ENCODE data around the gene DENND1A.
A peak's percentile ranks its signal among the peaks of the same experiment; 100 is the strongest.
"Not testable (repeated sequence)": the region's sequence is repeated elsewhere in the genome, so short reads cannot be mapped to it uniquely, and the experiment has no call there.

Gene DENND1A

GRCh38 chr9:123911024-123911423 is 18.9 kb downstream of the DENND1A start:
- H4K91ac ChIP-seq (ENCODE audit: low read depth, low read length, poor library complexity), result no peak overlapping the region
- no peak overlapping the region for H2AK5ac ChIP-seq (ENCODE audit: low read depth, low read length)
- no peak overlapping the region for H3K4me3 ChIP-seq (ENCODE audit: low read length in 2 of 2)
- no peak overlapping the region for H3K4ac ChIP-seq (ENCODE audit: low read length)
- WGBS, 2 donors (ENCODE audit: extremely low coverage in 2 of 2, insufficient read length in 2 of 2, insufficient replicate concordance in 1 of 2), result no CpG with 5 or more reads among the region's 1 CpG
- no peaks in the 10 kb centered on the region for H3K4me1 ChIP-seq (ENCODE audit: control insufficient read depth in 2 of 2, insufficient read depth in 1 of 2, low read depth in 1 of 2, low read length in 2 of 2)
- H3K36me3 ChIP-seq (replicated peaks in 1 of 2; ENCODE audit: control insufficient read depth in 2 of 2, insufficient read depth in 2 of 2, low read length in 2 of 2), result peaks cover 0 to 2% of the 10 kb centered on the region in 2 donors
- no peak overlapping the region for H3K18ac ChIP-seq (ENCODE audit: low read length)
- no peaks in the 10 kb centered on the region for H3K9me3 ChIP-seq (replicated peaks in 1 of 2; ENCODE audit: control insufficient read depth in 2 of 2, insufficient read depth in 1 of 2, low read depth in 1 of 2, low read length in 2 of 2)
- no peak overlapping the region for H3K4me2 ChIP-seq (ENCODE audit: insufficient read depth, low read length, poor library complexity, severe bottlenecking)
- no peak for DNase-seq (ENCODE audit: low spot score)
- no peak overlapping the region for H2BK120ac ChIP-seq (ENCODE audit: low read depth, low read length)
- no peaks in the 10 kb centered on the region for H3K27me3 ChIP-seq (ENCODE audit: control insufficient read depth in 3 of 3, insufficient read depth in 3 of 3, low read depth in 1 of 3, low read length in 3 of 3)
- no peak overlapping the region for H2BK5ac ChIP-seq (ENCODE audit: low read length)
- no peak overlapping the region for H3K23ac ChIP-seq (ENCODE audit: low read depth, low read length, poor library complexity)
- H3K14ac ChIP-seq (ENCODE audit: low read length), result no peak overlapping the region
- H3K27ac ChIP-seq (replicated peaks; ENCODE audit: low read length), result no peak overlapping the region
- no peak overlapping the region for H2BK12ac ChIP-seq (ENCODE audit: low read length)
- H2BK15ac ChIP-seq (ENCODE audit: low read length), result no peak overlapping the region
- no peak overlapping the region for H2AFZ ChIP-seq (ENCODE audit: low read length)
- H3K79me1 ChIP-seq (ENCODE audit: low read depth, low read length), result peaks cover 4% of the 10 kb centered on the region
- no peak overlapping the region for H3K9ac ChIP-seq (ENCODE audit: low read depth, low read length, poor library complexity)
- no peak overlapping the region for H4K8ac ChIP-seq (ENCODE audit: low read depth, low read length)

GRCh38 chr9:123909192-123909591 is 20.7 kb downstream of the DENND1A start:
- H4K91ac ChIP-seq (ENCODE audit: low read depth, low read length, poor library complexity); H2BK5ac ChIP-seq (ENCODE audit: low read length); H3K4me2 ChIP-seq (ENCODE audit: insufficient read depth, low read length, poor library complexity, severe bottlenecking); H2BK120ac ChIP-seq (ENCODE audit: low read depth, low read length); H3K4me1 ChIP-seq (ENCODE audit: control insufficient read depth in 2 of 2, insufficient read depth in 1 of 2, low read depth in 1 of 2, low read length in 2 of 2); H3K18ac ChIP-seq (ENCODE audit: low read length); H3K4ac ChIP-seq (ENCODE audit: low read length); H2BK15ac ChIP-seq (ENCODE audit: low read length); H3K4me3 ChIP-seq (ENCODE audit: low read length in 2 of 2); H3K14ac ChIP-seq (ENCODE audit: low read length); DNase-seq (ENCODE audit: low spot score); H3K9ac ChIP-seq (ENCODE audit: low read depth, low read length, poor library complexity); H3K23ac ChIP-seq (ENCODE audit: low read depth, low read length, poor library complexity); H2BK12ac ChIP-seq (ENCODE audit: low read length); H3K79me1 ChIP-seq (ENCODE audit: low read depth, low read length); H3K27ac ChIP-seq (replicated peaks; ENCODE audit: low read length); H2AFZ ChIP-seq (ENCODE audit: low read length); H4K8ac ChIP-seq (ENCODE audit: low read depth, low read length); H2AK5ac ChIP-seq (ENCODE audit: low read depth, low read length); H3K27me3 ChIP-seq (ENCODE audit: control insufficient read depth in 3 of 3, insufficient read depth in 3 of 3, low read depth in 1 of 3, low read length in 3 of 3); H3K9me3 ChIP-seq (replicated peaks in 1 of 2; ENCODE audit: control insufficient read depth in 2 of 2, insufficient read depth in 1 of 2, low read depth in 1 of 2, low read length in 2 of 2); H3K36me3 ChIP-seq (replicated peaks in 1 of 2; ENCODE audit: control insufficient read depth in 2 of 2, insufficient read depth in 2 of 2, low read length in 2 of 2): not testable (repeated sequence)
- no CpG with 5 or more reads among the region's 4 CpGs for WGBS, 2 donors (ENCODE audit: extremely low coverage in 2 of 2, insufficient read length in 2 of 2, insufficient replicate concordance in 1 of 2)

GRCh38 chr9:123903550-123903949 is 26.4 kb downstream of the DENND1A start:
- not testable (repeated sequence) for H2BK5ac ChIP-seq (ENCODE audit: low read length); H3K23ac ChIP-seq (ENCODE audit: low read depth, low read length, poor library complexity); H2BK120ac ChIP-seq (ENCODE audit: low read depth, low read length); H3K79me1 ChIP-seq (ENCODE audit: low read depth, low read length); H3K27me3 ChIP-seq (ENCODE audit: control insufficient read depth in 3 of 3, insufficient read depth in 3 of 3, low read depth in 1 of 3, low read length in 3 of 3); H3K27ac ChIP-seq (replicated peaks; ENCODE audit: low read length); H4K8ac ChIP-seq (ENCODE audit: low read depth, low read length); H3K14ac ChIP-seq (ENCODE audit: low read length); DNase-seq (ENCODE audit: low spot score); H3K4me2 ChIP-seq (ENCODE audit: insufficient read depth, low read length, poor library complexity, severe bottlenecking); H3K4me3 ChIP-seq (ENCODE audit: low read length in 2 of 2); H3K36me3 ChIP-seq (replicated peaks in 1 of 2; ENCODE audit: control insufficient read depth in 2 of 2, insufficient read depth in 2 of 2, low read length in 2 of 2); H2BK15ac ChIP-seq (ENCODE audit: low read length); H3K18ac ChIP-seq (ENCODE audit: low read length); H2AFZ ChIP-seq (ENCODE audit: low read length); H4K91ac ChIP-seq (ENCODE audit: low read depth, low read length, poor library complexity); H3K4ac ChIP-seq (ENCODE audit: low read length); H3K9ac ChIP-seq (ENCODE audit: low read depth, low read length, poor library complexity); H2BK12ac ChIP-seq (ENCODE audit: low read length); H3K4me1 ChIP-seq (ENCODE audit: control insufficient read depth in 2 of 2, insufficient read depth in 1 of 2, low read depth in 1 of 2, low read length in 2 of 2); H2AK5ac ChIP-seq (ENCODE audit: low read depth, low read length)
- no CpG with 5 or more reads among the region's 18 CpGs for whole genome bisulfite sequencing, 2 donors (ENCODE audit: extremely low coverage in 2 of 2, insufficient read length in 2 of 2, insufficient replicate concordance in 1 of 2)
- H3K9me3 ChIP-seq (replicated peaks in 1 of 2; ENCODE audit: control insufficient read depth in 2 of 2, insufficient read depth in 1 of 2, low read depth in 1 of 2, low read length in 2 of 2), result peaks cover 3 to 16% of the 10 kb centered on the region in 2 donors

- H2BK5ac ChIP-seq (ENCODE audit: low read length), result no peak overlapping the region
- H3K9ac ChIP-seq (ENCODE audit: low read depth, low read length, poor library complexity), result no peak overlapping the region
- H2BK15ac ChIP-seq (ENCODE audit: low read length), result no peak overlapping the region
- no peak overlapping the region for H2BK12ac ChIP-seq (ENCODE audit: low read length)
- H2AK5ac ChIP-seq (ENCODE audit: low read depth, low read length), result no peak overlapping the region
- H3K27me3 ChIP-seq (ENCODE audit: control insufficient read depth in 3 of 3, insufficient read depth in 3 of 3, low read depth in 1 of 3, low read length in 3 of 3), result no peaks in the 10 kb centered on the region
- peaks cover 1 to 17% of the 10 kb centered on the region in 2 donors for H3K4me1 ChIP-seq (ENCODE audit: control insufficient read depth in 2 of 2, insufficient read depth in 1 of 2, low read depth in 1 of 2, low read length in 2 of 2)
- no peaks in the 10 kb centered on the region for H3K79me1 ChIP-seq (ENCODE audit: low read depth, low read length)
- H3K27ac ChIP-seq (replicated peaks; ENCODE audit: low read length), result peak overlapping the region; percentile 63
- no peaks in the 10 kb centered on the region for H3K9me3 ChIP-seq (replicated peaks in 1 of 2; ENCODE audit: control insufficient read depth in 2 of 2, insufficient read depth in 1 of 2, low read depth in 1 of 2, low read length in 2 of 2)
- H3K4me2 ChIP-seq (ENCODE audit: insufficient read depth, low read length, poor library complexity, severe bottlenecking), result no peak overlapping the region
- H4K91ac ChIP-seq (ENCODE audit: low read depth, low read length, poor library complexity), result no peak overlapping the region
- no peak overlapping the region for H3K4ac ChIP-seq (ENCODE audit: low read length)
- H4K8ac ChIP-seq (ENCODE audit: low read depth, low read length), result no peak overlapping the region
- no peak overlapping the region for H3K23ac ChIP-seq (ENCODE audit: low read depth, low read length, poor library complexity)
- H3K4me3 ChIP-seq (ENCODE audit: low read length in 2 of 2), result no peak overlapping the region
- H3K36me3 ChIP-seq (replicated peaks in 1 of 2; ENCODE audit: control insufficient read depth in 2 of 2, insufficient read depth in 2 of 2, low read length in 2 of 2), result no peaks in the 10 kb centered on the region
- no peak overlapping the region for H2AFZ ChIP-seq (ENCODE audit: low read length)
- DNase-seq (ENCODE audit: low spot score), result no peak
- H3K18ac ChIP-seq (ENCODE audit: low read length), result no peak overlapping the region
- no peak overlapping the region for H2BK120ac ChIP-seq (ENCODE audit: low read depth, low read length)
- H3K14ac ChIP-seq (ENCODE audit: low read length), result no peak overlapping the region
Observed at GRCh38 chr9:123894822-123895221, 35.1 kb downstream of the DENND1A start.

Measured in neuronal stem cell (in vitro differentiated cells).